NCI-H524 (cell line): ENCODE data around the gene GOLGA6L9.
"Not testable (repeated sequence)": the region's sequence is repeated elsewhere in the genome, so short reads cannot be mapped to it uniquely, and the experiment has no call there.

Experiments
- DNase-seq, 2 experiments: peaks; one replicate each; lab custom pipeline; 2025; lab: John Stamatoyannopoulos, UW

The GOLGA6L9 gene

DNA sequence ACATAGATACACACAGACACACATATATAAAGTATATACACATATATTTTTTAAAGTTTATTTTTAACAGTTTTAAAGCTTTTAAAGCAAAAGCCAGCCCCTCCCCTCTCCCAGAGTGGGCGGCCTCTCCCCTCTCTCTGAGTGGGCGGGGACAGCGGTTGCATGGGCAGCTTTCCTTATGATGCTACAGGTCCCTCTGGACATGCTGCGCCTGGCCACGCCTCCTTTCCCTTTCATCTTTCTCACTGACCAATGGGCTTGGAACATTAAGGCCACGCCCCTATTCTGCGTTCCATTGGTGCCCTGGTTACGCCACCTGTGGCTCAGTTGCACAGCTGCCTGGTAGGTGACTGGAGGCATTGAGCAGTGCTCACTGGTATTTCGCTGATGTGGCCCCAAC lies at the start of gene GOLGA6L9:
TSS of gene GOLGA6L9 (plus strand) at position 124 of the 400 bp plus-strand sequence. CDS start at position 388, 264 bp downstream.
- not testable (repeated sequence) for DNase-seq

GRCh38 chr15:82381330-82381955 lies 48.2 kb upstream of the GOLGA6L9 start:
- not testable (repeated sequence) for DNase-seq

- DNase-seq = not testable (repeated sequence)
Measured at GRCh38 chr15:82387209-82387608, 42.4 kb upstream of the GOLGA6L9 start.

GRCh38 chr15:82390152-82390551 lies 39.5 kb upstream of the GOLGA6L9 start:
- not testable (repeated sequence) for DNase-seq

GRCh38 chr15:82392077-82392476 lies 37.5 kb upstream of the GOLGA6L9 start:
- DNase-seq = not testable (repeated sequence)

DNA sequence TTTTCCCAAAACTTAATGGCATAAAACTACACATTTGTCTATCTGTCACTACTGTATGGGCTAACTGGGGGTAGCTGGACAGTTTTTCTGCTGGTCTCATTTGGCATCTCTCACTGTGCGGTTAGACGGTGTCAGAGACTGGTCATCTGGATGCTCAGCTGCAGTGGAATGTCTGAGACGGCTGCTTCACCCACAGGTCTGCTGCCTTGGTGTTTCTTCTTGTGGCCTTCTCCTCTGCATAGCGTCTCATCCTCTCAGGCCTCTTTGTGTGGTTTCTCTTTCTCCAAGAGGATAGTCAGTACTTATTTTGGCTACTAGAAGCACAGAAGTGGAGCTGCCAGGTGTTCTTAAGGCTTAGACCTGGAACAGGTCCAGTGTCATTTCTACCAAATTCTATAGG lies 35.9 kb upstream of the GOLGA6L9 start:
- no peak for DNase-seq

DNA sequence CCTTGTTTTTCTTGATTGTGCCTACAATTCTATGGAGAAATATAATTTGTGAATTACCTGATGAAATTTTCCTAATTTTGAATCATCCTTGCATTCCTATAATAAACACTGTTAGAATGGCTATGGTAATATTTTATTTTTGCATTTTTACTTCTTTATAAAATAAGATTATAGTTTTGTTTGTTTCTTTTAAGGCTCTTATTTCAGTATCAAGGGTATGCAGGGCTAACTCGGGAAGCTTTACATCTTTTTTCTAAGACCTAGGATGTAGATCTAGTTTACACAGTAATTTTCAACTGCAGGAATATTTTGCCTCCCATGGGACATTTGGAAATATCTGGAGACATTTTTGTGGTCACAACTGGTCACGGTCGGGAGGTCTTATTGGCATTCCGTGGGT lies 33.8 kb upstream of the GOLGA6L9 start:
- not testable (repeated sequence) for DNase-seq

DNA sequence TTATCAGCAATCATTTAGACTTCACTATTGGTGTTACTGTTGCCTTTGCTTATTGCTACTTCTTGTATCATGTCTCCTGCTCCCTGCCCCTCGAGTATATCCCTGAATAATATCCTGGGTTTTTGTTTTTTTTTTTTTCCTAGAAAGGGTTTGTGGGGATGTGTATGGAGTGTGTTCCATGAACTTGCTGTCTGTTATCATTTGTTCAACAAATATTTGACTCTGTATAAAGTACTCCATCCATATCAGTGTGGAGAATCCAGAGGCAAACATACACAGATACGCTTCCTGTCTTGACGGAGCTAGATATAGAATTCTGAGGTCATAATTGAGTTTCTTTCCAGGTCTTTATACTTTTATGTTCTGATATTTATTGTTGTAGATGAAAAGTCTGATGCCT lies 31.8 kb upstream of the GOLGA6L9 start:
- DNase-seq = no peak

DNA sequence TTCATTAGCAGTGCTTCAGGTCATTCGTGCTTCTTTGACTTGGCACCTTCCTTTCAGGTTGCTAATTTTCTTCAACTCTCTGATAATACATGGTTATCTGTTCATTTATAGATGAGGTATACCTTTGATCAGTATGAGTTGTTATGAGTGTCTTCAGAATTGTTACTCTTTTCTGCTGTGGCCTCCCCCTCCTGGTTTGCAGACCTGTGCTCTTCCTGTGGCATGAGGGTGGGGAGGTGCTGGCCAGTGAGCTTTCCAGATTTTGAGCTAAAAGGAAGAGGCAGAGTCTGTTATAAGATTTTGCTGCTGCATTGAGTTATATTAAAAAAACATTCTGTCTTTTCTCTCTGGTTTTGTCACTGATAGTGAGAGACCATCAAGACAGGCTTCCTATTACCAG lies 30.8 kb upstream of the GOLGA6L9 start:
- DNase-seq = no peak

- not testable (repeated sequence) for DNase-seq
Measured at GRCh38 chr15:82399366-82400103, 30.1 kb upstream of the GOLGA6L9 start.

DNA sequence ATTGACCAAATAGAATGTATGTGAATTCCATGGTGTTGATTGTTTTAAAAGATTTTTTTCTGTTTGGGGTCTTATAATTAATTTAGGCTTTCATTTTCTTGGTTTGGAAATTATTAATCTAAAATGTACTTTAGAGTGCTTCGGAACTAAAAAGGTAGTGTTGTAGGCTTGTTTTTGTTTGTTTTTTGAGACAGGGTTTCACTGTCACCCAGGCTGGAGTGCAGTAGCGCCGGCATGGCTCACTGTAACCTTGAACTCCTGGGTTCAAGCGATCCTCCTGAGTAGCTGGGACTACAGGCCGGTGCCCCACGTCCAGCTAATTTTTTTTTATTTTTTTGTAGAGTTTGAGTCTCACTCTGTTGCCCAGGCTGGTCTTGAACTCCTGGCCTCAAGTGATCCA lies 27.7 kb upstream of the GOLGA6L9 start:
- not testable (repeated sequence) for DNase-seq

DNA sequence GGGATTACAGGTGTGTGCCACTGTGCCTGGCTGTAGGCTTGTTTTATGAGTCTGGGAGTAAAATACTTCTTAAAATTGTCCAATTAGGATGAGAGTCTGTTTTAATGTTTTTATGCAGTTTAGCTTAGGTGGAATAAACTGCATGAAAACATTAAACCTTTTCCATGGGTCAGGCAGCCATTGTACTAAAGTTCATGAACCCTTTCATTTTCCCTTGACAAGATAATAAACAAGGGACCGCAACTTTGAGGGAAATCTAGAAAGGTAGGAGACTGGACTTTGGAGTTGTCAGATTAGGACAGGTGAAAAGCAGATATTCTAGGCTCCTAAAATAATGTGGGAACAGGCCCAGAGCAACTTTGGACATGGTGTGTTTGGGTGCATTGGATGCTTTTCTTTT lies 27.3 kb upstream of the GOLGA6L9 start:
- not testable (repeated sequence) for DNase-seq

- DNase-seq = not testable (repeated sequence)
Measured at GRCh38 chr15:82406211-82406610, 23.4 kb upstream of the GOLGA6L9 start.

DNA sequence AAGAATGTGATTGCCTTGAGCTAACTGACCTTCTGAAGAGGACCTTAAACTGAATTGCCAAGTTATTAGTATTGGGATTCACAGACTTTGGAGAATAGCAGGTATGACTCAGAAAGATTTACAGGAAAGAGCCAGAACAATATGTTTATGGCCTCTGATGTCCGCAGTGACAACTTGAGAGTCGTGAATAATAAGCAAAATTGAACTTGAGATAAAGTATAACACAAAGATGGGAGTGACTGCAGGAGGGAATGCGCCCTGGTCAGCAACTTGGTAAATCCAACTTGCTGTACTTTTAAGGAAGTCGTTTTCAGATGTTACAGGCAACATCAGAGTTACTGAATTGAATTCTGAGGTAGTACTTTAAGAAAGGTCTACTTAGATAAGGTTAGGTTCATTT lies 19.3 kb upstream of the GOLGA6L9 start:
- not testable (repeated sequence) for DNase-seq

DNA sequence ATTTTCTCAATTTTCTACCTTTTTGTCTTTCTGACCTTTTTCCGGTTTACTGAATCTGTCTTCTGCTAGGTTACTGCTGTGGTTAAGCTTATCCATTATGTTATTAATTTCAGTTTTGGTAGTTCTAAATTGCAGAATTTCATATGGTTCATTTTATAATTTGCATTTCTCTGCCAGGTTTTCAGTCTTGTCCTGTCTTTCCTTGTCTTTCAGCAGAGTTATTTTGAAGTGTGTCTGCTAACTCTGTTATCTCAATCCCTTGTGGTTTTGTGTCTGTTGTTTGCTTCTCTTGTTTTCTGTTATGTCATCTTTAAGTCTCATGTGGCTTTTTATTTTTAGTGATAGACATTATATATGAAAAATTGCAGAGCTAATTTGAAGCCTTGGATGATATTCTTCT lies 18.0 kb upstream of the GOLGA6L9 start:
- DNase-seq = not testable (repeated sequence)

DNA sequence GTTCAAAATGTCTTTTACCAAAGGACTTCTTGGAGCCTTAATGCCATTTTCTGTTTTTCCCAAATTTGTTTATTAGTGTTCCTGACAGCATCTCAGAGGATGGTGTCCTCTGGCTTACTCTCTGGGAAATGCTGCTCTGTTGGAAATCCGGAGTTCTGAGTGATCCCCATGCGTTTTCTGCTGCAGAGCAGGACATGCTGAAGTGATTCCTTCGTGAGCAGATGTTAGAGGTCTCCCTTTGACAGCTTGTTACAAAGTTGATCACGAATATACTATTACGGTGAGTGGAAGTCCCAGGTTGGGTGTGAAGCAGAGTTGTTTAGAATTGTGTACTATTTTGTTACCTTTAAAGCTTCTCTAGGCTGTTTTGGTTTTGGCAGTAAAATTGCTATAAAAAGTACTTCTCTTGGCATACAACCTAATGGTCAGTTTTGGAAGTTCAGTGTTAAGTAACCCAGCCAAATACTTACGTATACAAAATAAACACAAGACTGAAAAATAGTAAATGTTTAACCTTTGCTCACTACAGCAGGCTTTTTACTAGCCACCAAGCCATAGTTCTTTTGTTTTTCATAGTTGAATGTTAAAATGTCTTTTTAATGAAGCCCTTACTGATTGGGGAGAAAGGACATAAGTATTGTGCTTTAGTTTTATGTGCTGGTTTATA lies 15.0 kb upstream of the GOLGA6L9 start:
- not testable (repeated sequence) for DNase-seq

GRCh38 chr15:82420516-82420915 lies 9.1 kb upstream of the GOLGA6L9 start:
- not testable (repeated sequence) for DNase-seq

DNA sequence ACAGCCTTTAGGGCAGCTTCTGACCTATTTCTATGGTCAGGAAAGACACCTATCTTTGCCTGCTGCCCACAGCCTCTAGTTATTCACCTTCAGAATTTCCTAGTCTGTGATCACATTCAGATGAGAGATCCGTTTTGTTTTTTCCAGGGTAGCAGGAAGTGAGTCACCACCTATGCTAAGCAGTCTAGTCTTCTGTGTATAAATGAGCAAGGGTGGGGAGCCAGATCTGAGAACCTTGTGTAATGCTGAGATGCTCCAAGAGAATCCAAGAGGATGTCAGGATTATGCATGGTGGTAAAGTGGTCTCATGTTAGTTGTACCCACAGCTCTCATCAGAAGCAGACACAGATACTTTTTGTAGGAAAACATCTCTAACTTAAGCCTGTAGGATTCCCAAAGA lies 8.7 kb upstream of the GOLGA6L9 start:
- not testable (repeated sequence) for DNase-seq

GRCh38 chr15:82427117-82427516 lies 2.5 kb upstream of the GOLGA6L9 start:
- DNase-seq = not testable (repeated sequence)

- DNase-seq = not testable (repeated sequence)
Measured at GRCh38 chr15:82445420-82445819, 15.8 kb downstream of the GOLGA6L9 start.

GRCh38 chr15:82457336-82457735 lies 27.7 kb downstream of the GOLGA6L9 start:
- DNase-seq = not testable (repeated sequence)

DNA sequence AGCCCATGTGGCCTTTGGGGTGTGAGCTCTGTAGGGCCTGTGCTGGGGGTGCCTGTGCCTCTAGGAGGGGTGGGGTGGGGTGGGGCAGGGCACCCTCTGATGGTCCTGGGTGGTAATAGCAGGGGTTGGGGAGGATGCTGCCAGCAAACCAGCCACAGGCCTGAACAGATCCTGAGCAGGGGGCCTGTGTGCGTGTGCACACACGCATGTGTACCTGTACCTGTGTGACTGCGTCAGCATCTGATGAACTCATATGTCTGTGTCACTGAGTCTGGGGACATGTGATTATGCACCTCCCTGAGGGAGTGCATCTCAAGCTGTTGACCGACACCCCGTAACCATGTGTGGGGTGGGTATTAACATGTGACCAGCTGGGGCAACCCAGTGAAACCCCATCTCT lies 36.0 kb downstream of the GOLGA6L9 start:
- DNase-seq = not testable (repeated sequence)

- not testable (repeated sequence) for DNase-seq
Measured at GRCh38 chr15:82468205-82468604, 38.6 kb downstream of the GOLGA6L9 start.
